Esophagus muscularis mucosa (tissue), 4 donors: ENCODE data around the gene IRX4. TPM values are rescaled to one million over a fixed set of nuclear protein-coding genes. Genes with fewer than 3 reads are reported as not detected.

Experiments
- DNase-seq: peaks from one replicate; pipeline ENCODE4 v3.0.0-alpha.2; 2017; ENCODE audit errors: extremely low spot score
- H3K27ac ChIP-seq, 4 donors: fragments of 200-600 bp; sonication (generic); replicated peaks in 1 of 4; 1 replicate in 3 of 4; 2 replicates in 1 of 4; pipeline ENCODE4 v1.5.1; 2016 to 2019; ENCODE audit warnings: mild to moderate bottlenecking in 1 of 4
- H3K27me3 ChIP-seq, 4 donors: fragments of 200-600 bp; sonication (generic); one replicate each; pipeline versions ENCODE4 v1.5.1 to v1.6.0; 2016 to 2019
- H3K36me3 ChIP-seq, 4 donors: fragments of 200-600 bp; sonication (generic); one replicate each; pipeline ENCODE4 v1.5.1; 2016 to 2019
- H3K4me1 ChIP-seq, 4 donors: fragments of 200-600 bp; sonication (generic); one replicate each; pipeline ENCODE4 v1.5.1; 2016 to 2019
- H3K4me3 ChIP-seq, 4 donors: fragments of 200-600 bp; sonication (generic); 1 replicate in 2 of 4; 2 replicates in 2 of 4; pipeline ENCODE4 v1.5.1; 2016 to 2019; ENCODE audit warnings: mild to moderate bottlenecking in 4 of 4, moderate library complexity in 1 of 4
- H3K9me3 ChIP-seq, 4 donors: fragments of 200-600 bp; sonication (generic); 1 replicate in 3 of 4; 2 replicates in 1 of 4; pipeline ENCODE4 v1.5.1; 2016 to 2019
- CTCF ChIP-seq, 3 experiments: fragments of 200-600 bp in 2 of 3; fragments of 450-650 bp in 1 of 3; sonication (generic) in 2 of 3; IDR thresholded peaks; one replicate each; pipeline ENCODE4 v1.5.1; 2017 to 2019; ENCODE audit warnings: antibody characterized with exemption in 3 of 3, mild to moderate bottlenecking in 2 of 3, moderate library complexity in 1 of 3
- EP300 ChIP-seq: sonication (generic); formaldehyde crosslinking; IDR thresholded peaks from one replicate; pipeline ENCODE4 v1.6.1; 2017; ENCODE audit warnings: antibody characterized with exemption
- POLR2A ChIP-seq: fragments of 450-650 bp; IDR thresholded peaks from one replicate; pipeline ENCODE4 v1.6.1; 2017; ENCODE audit warnings: antibody characterized with exemption, moderate library complexity, mild to moderate bottlenecking, low read depth
- POLR2AphosphoS5 ChIP-seq, 2 donors: sonication (generic); formaldehyde crosslinking; IDR thresholded peaks; one replicate each; pipeline ENCODE4 v1.6.1; 2017; ENCODE audit warnings: antibody characterized with exemption in 2 of 2
- WGBS: methylation state at CpG from one replicate; pipeline ENCODE4 v1.1.5; 2018; 5-methylcytosine and 5-hydroxymethylcytosine counted together
- intact Hi-C: fragments of 100-400 bp; cut with DNase I; formaldehyde crosslinking; loops from one replicate; pipeline ENCODE4 v1.15.1; 2023
- total RNA-seq, 4 donors: library from RNA; depleted of rRNA; stranded (reverse); fragments of >200 nt; gene quantifications; one replicate each; pipeline versions ENCODE4 v1.1.0 to v1.2.1, GENCODE V29; 2016

IRX4 gene
- total RNA-seq, 4 donors from 2014 or later: not detected

GRCh38 chr5:1923766-1924165, 41.0 kb upstream of the IRX4 start:
- intact Hi-C loops: no loop called here
- H3K27ac ChIP-seq: no peak overlapping the region
- no peak overlapping the region for H3K4me3 ChIP-seq
- TF ChIP-seq POLR2A (no peak), POLR2AphosphoS5 (IDR thresholded peaks at IDR 0.05) (no peak), CTCF (IDR thresholded peaks at IDR 0.05) (no peak), EP300 (no peak)
- H3K9me3 ChIP-seq: no peaks in the 10 kb centered on the region
- WGBS: 88% methylated on average over 16 of the region's 16 CpGs
- no peaks in the 10 kb centered on the region for H3K4me1 ChIP-seq
- H3K36me3 ChIP-seq: no peaks in the 10 kb centered on the region
- peaks cover 0 to 69% (median 0%) of the 10 kb centered on the region in 4 donors for H3K27me3 ChIP-seq
- no peak for DNase-seq

- no peaks in the 10 kb centered on the region for H3K9me3 ChIP-seq
- H3K4me3 ChIP-seq: no peak overlapping the region
- TF ChIP-seq POLR2A (no peak), EP300 (no peak), CTCF (IDR thresholded peaks at IDR 0.05) (no peak), POLR2AphosphoS5 (IDR thresholded peaks at IDR 0.05) (no peak)
- H3K36me3 ChIP-seq: no peaks in the 10 kb centered on the region
- no peak overlapping the region for H3K27ac ChIP-seq
- WGBS: 81% methylated on average over 15 of the region's 15 CpGs
- H3K4me1 ChIP-seq: no peaks in the 10 kb centered on the region
- H3K27me3 ChIP-seq: peaks cover 0 to 73% (median 0%) of the 10 kb centered on the region in 4 donors
- DNase-seq: no peak
- intact Hi-C loops: no loop called here
Measured at GRCh38 chr5:1923341-1923740, 40.6 kb upstream of the IRX4 start.

- intact Hi-C loops: no loop called here
- TF ChIP-seq POLR2AphosphoS5 (IDR thresholded peaks at IDR 0.05): no peak
- no peak for TF ChIP-seq POLR2A
- no peak for TF ChIP-seq EP300
- TF ChIP-seq CTCF (IDR thresholded peaks at IDR 0.05): no peak
- Histone ChIP-seq H3K9me3 (no peaks in the 10 kb centered on the region), H3K4me3 (no peak overlapping the region), H3K27me3 (peaks cover 0 to 72% (median 0%) of the 10 kb centered on the region in 4 donors), H3K27ac (no peak overlapping the region), H3K36me3 (no peaks in the 10 kb centered on the region), H3K4me1 (no peaks in the 10 kb centered on the region)
- 80% methylated on average over 19 of the region's 19 CpGs for WGBS
- no peak for DNase-seq
Measured at GRCh38 chr5:1921711-1922110, 39.0 kb upstream of the IRX4 start.

GRCh38 chr5:1919750-1920149, 37.0 kb upstream of the IRX4 start:
- H3K36me3 ChIP-seq: no peaks in the 10 kb centered on the region
- no peak for DNase-seq
- H3K4me3 ChIP-seq: no peak overlapping the region
- H3K4me1 ChIP-seq: no peaks in the 10 kb centered on the region
- peaks cover 0 to 73% (median 0%) of the 10 kb centered on the region in 4 donors for H3K27me3 ChIP-seq
- peaks cover 0 to 9% (median 5%) of the 10 kb centered on the region in 4 donors for H3K9me3 ChIP-seq
- no peak for TF ChIP-seq CTCF (IDR thresholded peaks at IDR 0.05)
- intact Hi-C loops: no loop called here
- no peak overlapping the region for H3K27ac ChIP-seq
- WGBS: 86% methylated on average over 6 of the region's 6 CpGs

- Histone ChIP-seq H3K9me3 (peaks cover 0 to 14% (median 9%) of the 10 kb centered on the region in 4 donors), H3K27ac (no peak overlapping the region), H3K4me3 (no peak overlapping the region), H3K36me3 (no peaks in the 10 kb centered on the region), H3K4me1 (no peaks in the 10 kb centered on the region), H3K27me3 (peaks cover 0 to 75% (median 0%) of the 10 kb centered on the region in 4 donors)
- WGBS: 80% methylated on average over 6 of the region's 9 CpGs
- intact Hi-C loops: no loop called here
- no peak for DNase-seq
- no peak for TF ChIP-seq POLR2AphosphoS5 (IDR thresholded peaks at IDR 0.05)
- no peak for TF ChIP-seq EP300
- TF ChIP-seq CTCF (IDR thresholded peaks at IDR 0.05): no peak
- no peak for TF ChIP-seq POLR2A
Measured at GRCh38 chr5:1919209-1919566, 36.5 kb upstream of the IRX4 start.
